Measurements from ENCODE around the gene MGARP. TPM values are rescaled to one million over a fixed set of nuclear protein-coding genes. Genes with fewer than 3 reads are reported as not detected.

Gene MGARP
- total RNA-seq, 4 donors from 2014 or later, result 0.29 to 0.65 (median 0.38) TPM; not detected in 1

- TF ChIP-seq POLR2A (IDR thresholded peaks at IDR 0.05) (no peak), CTCF (IDR thresholded peaks at IDR 0.05 in 4 of 5, conservative IDR thresholded peaks at IDR 0.05 in 1 of 5) (no peak)
- intact Hi-C loops (cut with DNase I; ENCODE audit: low total_unique reads), result no loop called here
- Histone ChIP-seq H3K9me3 (no peaks in the 10 kb centered on the region), H3K27ac (no peak overlapping the region), H3K36me3 (no peaks in the 10 kb centered on the region), H3K4me3 (no peak overlapping the region), H3K27me3 (no peaks in the 10 kb centered on the region), H3K4me1 (peaks cover 22 to 28% of the 10 kb centered on the region in 2 donors)
- DNase-seq, result no peak
- peak in 1 of 2 donors; percentile 60 for ATAC-seq
- in situ Hi-C loops (cut with MboI; ENCODE audit: low sequenced_read_pairs in 4 of 4), result no loop called here
These were observed 39.5 kb upstream of the MGARP start for GRCh38 chr4:139319571-139319970.

- H3K4me1 ChIP-seq, result peaks cover 18 to 29% of the 10 kb centered on the region in 2 donors
- ATAC-seq (no peak), DNase-seq (no peak)
- no peak overlapping the region for H3K27ac ChIP-seq
- no peaks in the 10 kb centered on the region for H3K9me3 ChIP-seq
- H3K27me3 ChIP-seq, result no peaks in the 10 kb centered on the region
- H3K36me3 ChIP-seq, result no peaks in the 10 kb centered on the region
- no peak for TF ChIP-seq CTCF (IDR thresholded peaks at IDR 0.05 in 4 of 5, conservative IDR thresholded peaks at IDR 0.05 in 1 of 5)
- no peak for TF ChIP-seq POLR2A (IDR thresholded peaks at IDR 0.05)
- H3K4me3 ChIP-seq, result no peak overlapping the region
- intact Hi-C loops (cut with DNase I; ENCODE audit: low total_unique reads), result no loop called here
- in situ Hi-C loops (cut with MboI; ENCODE audit: low sequenced_read_pairs in 4 of 4), result no loop called here
These were observed 37.6 kb upstream of the MGARP start for GRCh38 chr4:139317635-139318034.

GRCh38 chr4:139316733-139317132 lies 36.7 kb upstream of the MGARP start:
- H3K27ac ChIP-seq, result no peak overlapping the region
- H3K9me3 ChIP-seq, result no peaks in the 10 kb centered on the region
- H3K4me3 ChIP-seq, result no peak overlapping the region
- no peak for TF ChIP-seq POLR2A (IDR thresholded peaks at IDR 0.05)
- no peak for TF ChIP-seq CTCF (IDR thresholded peaks at IDR 0.05 in 4 of 5, conservative IDR thresholded peaks at IDR 0.05 in 1 of 5)
- no peaks in the 10 kb centered on the region for H3K36me3 ChIP-seq
- peaks cover 23 to 32% of the 10 kb centered on the region in 2 donors for H3K4me1 ChIP-seq
- no peaks in the 10 kb centered on the region for H3K27me3 ChIP-seq
- in situ Hi-C loops (cut with MboI; ENCODE audit: low sequenced_read_pairs in 4 of 4), result no loop called here
- intact Hi-C loops (cut with DNase I; ENCODE audit: low total_unique reads), result no loop called here
- ATAC-seq (no peak), DNase-seq (no peak)

GRCh38 chr4:139315221-139315675 lies 35.2 kb upstream of the MGARP start:
- H3K9me3 ChIP-seq, result no peaks in the 10 kb centered on the region
- in situ Hi-C loops (cut with MboI; ENCODE audit: low sequenced_read_pairs in 4 of 4) (no loop called here), intact Hi-C loops (cut with DNase I; ENCODE audit: low total_unique reads) (no loop called here)
- peak overlapping the region; percentile 9 to 36 (median 23) for H3K27ac ChIP-seq
- ATAC-seq, result no peak
- no peak overlapping the region for H3K4me3 ChIP-seq
- peaks cover 27 to 36% of the 10 kb centered on the region in 2 donors for H3K4me1 ChIP-seq
- no peaks in the 10 kb centered on the region for H3K27me3 ChIP-seq
- DNase-seq, result no peak
- H3K36me3 ChIP-seq, result no peaks in the 10 kb centered on the region
- TF ChIP-seq POLR2A (IDR thresholded peaks at IDR 0.05) (no peak), CTCF (IDR thresholded peaks at IDR 0.05 in 4 of 5, conservative IDR thresholded peaks at IDR 0.05 in 1 of 5) (no peak)
